ENCODE measurements around the gene NME4.

- no peak for TF ChIP-seq CTCF (IDR thresholded peaks at IDR 0.05)
- no peak for TF ChIP-seq REST (IDR thresholded peaks at IDR 0.05)
- TF ChIP-seq FOSL2 (IDR thresholded peaks at IDR 0.05) = no peak
- TF ChIP-seq FOSL2 (CRISPR knock-in tag; IDR thresholded peaks at IDR 0.05) = no peak
- TF ChIP-seq MAZ (IDR thresholded peaks at IDR 0.05; ENCODE audit: borderline replicate concordance, low read depth, low read length) = no peak
- no peak for TF ChIP-seq BHLHE40 (IDR thresholded peaks at IDR 0.05; ENCODE audit: low read depth, low read length)
- TF ChIP-seq CEBPB (IDR thresholded peaks at IDR 0.05) = no peak
- no peak for TF ChIP-seq POLR2A (IDR thresholded peaks at IDR 0.05; ENCODE audit: low read length)
- no peak for TF ChIP-seq POLR2AphosphoS2 (conservative IDR thresholded peaks at IDR 0.05; ENCODE audit: low read length)
- TF ChIP-seq ELK1 (IDR thresholded peaks at IDR 0.05; ENCODE audit: low read depth, low read length) = no peak
Measured at GRCh38 chr16:349211-349610, 47.8 kb upstream of the NME4 start.
